PFSK-1 (cell line): ENCODE data around the gene ASIC5.

ENCODE experiments used
- FOXP2 ChIP-seq: optimal IDR thresholded peaks from 2 replicates; pipeline ENCODE3; 2011; ENCODE audit warnings: borderline replicate concordance, control low read depth, inconsistent platforms; ENCODE audit not compliant: insufficient read depth; ENCODE audit errors: extremely low read length, extremely low read depth
- POLR2AphosphoS5 ChIP-seq: IDR thresholded peaks from 2 replicates; pipeline ENCODE4 v1.6.1; 2012; ENCODE audit warnings: low read depth, mild to moderate bottlenecking, control low read depth, low read length, moderate library complexity
- REST ChIP-seq, 2 experiments: IDR thresholded peaks; 2 replicates each; pipeline versions ENCODE4 v1.6.1 to v1.8.0; 2011 to 2012; ENCODE audit warnings: low read depth in 2 of 2, low read length in 2 of 2, control low read depth in 1 of 2, inconsistent platforms in 1 of 2, mild to moderate bottlenecking in 1 of 2, moderate library complexity in 1 of 2; ENCODE audit not compliant: insufficient read depth in 1 of 2
- SIN3A ChIP-seq: IDR thresholded peaks from 2 replicates; pipeline ENCODE4 v1.6.1; 2012; ENCODE audit warnings: mild to moderate bottlenecking, low read length, moderate library complexity, borderline replicate concordance; ENCODE audit not compliant: insufficient read depth
- TAF1 ChIP-seq: IDR thresholded peaks from 2 replicates; pipeline ENCODE4 v1.6.1; 2012; ENCODE audit warnings: low read length, control low read depth, borderline replicate concordance; ENCODE audit not compliant: insufficient read depth

DNA sequence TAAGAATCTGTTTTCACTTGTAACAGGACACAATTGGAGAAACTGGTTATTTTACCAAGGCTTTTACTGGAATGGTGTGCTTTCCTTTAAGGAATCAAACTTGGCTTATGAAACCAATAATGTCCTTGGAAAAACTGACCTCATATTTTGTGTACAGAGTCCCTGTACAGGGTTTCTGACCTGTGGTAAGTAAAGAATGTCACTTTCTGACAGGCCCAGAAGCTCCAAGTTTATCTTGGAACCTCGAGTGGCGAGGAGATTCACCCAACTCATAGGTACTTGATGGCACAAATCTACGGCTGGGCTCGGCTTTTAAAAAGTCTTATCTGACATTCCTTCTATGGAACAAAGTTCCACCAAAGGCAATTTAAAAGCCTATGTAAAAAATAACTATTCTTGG is 17.0 kb downstream of the ASIC5 start:
- TF ChIP-seq POLR2AphosphoS5 (no peak), REST (IDR thresholded peaks at IDR 0.05; ENCODE audit: insufficient read depth in 1 of 2, low read depth in 2 of 2, low read length in 2 of 2) (no peak), TAF1 (no peak), SIN3A (no peak), FOXP2 (no peak)
